ENCODE results near the gene CFAP70. TPM values are rescaled to one million over a fixed set of nuclear protein-coding genes. Genes with fewer than 3 reads are reported as not detected.
A peak's percentile ranks its signal among the peaks of the same experiment; 100 is the strongest.

The CFAP70 gene
- total RNA-seq (2021) = 0.06 and 0.13 TPM in 2 replicates
- percentile 18 among the genes with signal in this experiment for Bru-seq, nascent RNA
- BruChase-seq, experiment 1, labeled RNA remaining after a 2-hour chase = percentile 22 among the genes with signal in this experiment
- percentile 27 among the genes with signal in this experiment for BruChase-seq, experiment 2, labeled RNA remaining after a 6-hour chase
- long read RNA-seq, partial matches to known transcripts = 1 of 1 reads
- long read RNA-seq, other reads (novel, unspliced or antisense) = 0 of 1 reads

GRCh38 chr10:73358331-73359279 is at the start of gene CFAP70:
TSS of gene CFAP70 (minus strand) at chr10:73358864. CDS start at chr10:73354796, 4,068 bp downstream.
- Histone ChIP-seq H3K4me1 (ENCODE audit: insufficient read depth, low read length, poor library complexity, severe bottlenecking) (no peaks in the 10 kb centered on the region), H3K4me3 (ENCODE audit: low read depth, low read length, poor library complexity, severe bottlenecking) (peak within 1 kb of the TSS; percentile 58), H3K27ac (ENCODE audit: low read depth, low read length, poor library complexity, severe bottlenecking) (peak within 1 kb of the TSS; percentile 43), H3K27me3 (replicated peaks; ENCODE audit: insufficient read depth, low read depth, low read length, poor library complexity) (peaks cover 17% of the 10 kb centered on the region), H3K36me3 (ENCODE audit: insufficient read depth, low read length, poor library complexity, severe bottlenecking) (no peaks in the 10 kb centered on the region), H3K9me3 (ENCODE audit: low read depth, low read length, poor library complexity, severe bottlenecking) (no peaks in the 10 kb centered on the region)
- no peak for TF ChIP-seq EZH2 (IDR thresholded peaks at IDR 0.05; ENCODE audit: borderline replicate concordance, low read depth, low read length, poor library complexity, severe bottlenecking)
- no peak for TF ChIP-seq CTCF (conservative IDR thresholded peaks at IDR 0.05; ENCODE audit: low read depth, low read length)
- DNase-seq (ENCODE audit: low spot score) = peak; percentile 98
- intact Hi-C loops (cut with micrococcal nuclease; ENCODE audit: unreplicated experiment) = no loop called here
- ChIA-PET CTCF (no interaction called here), POLR2A (ENCODE audit: low non-redundant PET) (interaction anchor here (0.5 kb wide), 1 partner anchor 847 kb away, joined by 3 read pairs; no protein-coding TSS in a partner anchor)
- no TSS peak for BruUV-seq (replicated peaks)

- Histone ChIP-seq H3K4me1 (ENCODE audit: insufficient read depth, low read length, poor library complexity, severe bottlenecking) (no peaks in the 10 kb centered on the region), H3K9me3 (ENCODE audit: low read depth, low read length, poor library complexity, severe bottlenecking) (no peaks in the 10 kb centered on the region), H3K36me3 (ENCODE audit: insufficient read depth, low read length, poor library complexity, severe bottlenecking) (no peaks in the 10 kb centered on the region), H3K27me3 (replicated peaks; ENCODE audit: insufficient read depth, low read depth, low read length, poor library complexity) (no peaks in the 10 kb centered on the region), H3K4me3 (ENCODE audit: low read depth, low read length, poor library complexity, severe bottlenecking) (no peak overlapping the region), H3K27ac (ENCODE audit: low read depth, low read length, poor library complexity, severe bottlenecking) (no peak overlapping the region)
- ChIA-PET CTCF (no interaction called here), POLR2A (ENCODE audit: low non-redundant PET) (no interaction called here)
- intact Hi-C loops (cut with micrococcal nuclease; ENCODE audit: unreplicated experiment) = no loop called here
- BruUV-seq (replicated peaks) = no TSS peak
- TF ChIP-seq EZH2 (IDR thresholded peaks at IDR 0.05; ENCODE audit: borderline replicate concordance, low read depth, low read length, poor library complexity, severe bottlenecking) = no peak
- TF ChIP-seq CTCF (conservative IDR thresholded peaks at IDR 0.05; ENCODE audit: low read depth, low read length) = no peak
- no peak for DNase-seq (ENCODE audit: low spot score)
Observed at GRCh38 chr10:73408061-73408460, 49.4 kb upstream of the CFAP70 start.

GRCh38 chr10:73407495-73407894 is 48.8 kb upstream of the CFAP70 start:
- Histone ChIP-seq H3K36me3 (ENCODE audit: insufficient read depth, low read length, poor library complexity, severe bottlenecking) (no peaks in the 10 kb centered on the region), H3K27ac (ENCODE audit: low read depth, low read length, poor library complexity, severe bottlenecking) (no peak overlapping the region), H3K9me3 (ENCODE audit: low read depth, low read length, poor library complexity, severe bottlenecking) (no peaks in the 10 kb centered on the region), H3K4me3 (ENCODE audit: low read depth, low read length, poor library complexity, severe bottlenecking) (no peak overlapping the region), H3K27me3 (replicated peaks; ENCODE audit: insufficient read depth, low read depth, low read length, poor library complexity) (no peaks in the 10 kb centered on the region), H3K4me1 (ENCODE audit: insufficient read depth, low read length, poor library complexity, severe bottlenecking) (no peaks in the 10 kb centered on the region)
- DNase-seq (ENCODE audit: low spot score) = no peak
- TF ChIP-seq CTCF (conservative IDR thresholded peaks at IDR 0.05; ENCODE audit: low read depth, low read length) = no peak
- TF ChIP-seq EZH2 (IDR thresholded peaks at IDR 0.05; ENCODE audit: borderline replicate concordance, low read depth, low read length, poor library complexity, severe bottlenecking) = no peak
- ChIA-PET CTCF (no interaction called here), POLR2A (ENCODE audit: low non-redundant PET) (no interaction called here)
- BruUV-seq (replicated peaks) = no TSS peak
- intact Hi-C loops (cut with micrococcal nuclease; ENCODE audit: unreplicated experiment) = no loop called here
